Vagina (tissue), 2 donors: Measurements from ENCODE around the gene ZNF37A.

Source experiments
- POLR2A ChIP-seq, 2 donors: fragments of 450-650 bp; IDR thresholded peaks; one replicate each; pipeline ENCODE4 v1.6.1; 2017; ENCODE audit warnings: antibody characterized with exemption in 2 of 2, mild to moderate bottlenecking in 2 of 2, moderate library complexity in 2 of 2
- TF ChIP-seq, protein P1 (sequence below), 3 experiments: fragments of 450-650 bp in 2 of 3; fragments of 200-600 bp in 1 of 3; sonication (generic) in 1 of 3; IDR thresholded peaks; one replicate each; pipeline ENCODE4 v1.5.1; 2017 to 2019; ENCODE audit warnings: antibody characterized with exemption in 3 of 3, mild to moderate bottlenecking in 2 of 3, moderate library complexity in 2 of 3

DNA sequence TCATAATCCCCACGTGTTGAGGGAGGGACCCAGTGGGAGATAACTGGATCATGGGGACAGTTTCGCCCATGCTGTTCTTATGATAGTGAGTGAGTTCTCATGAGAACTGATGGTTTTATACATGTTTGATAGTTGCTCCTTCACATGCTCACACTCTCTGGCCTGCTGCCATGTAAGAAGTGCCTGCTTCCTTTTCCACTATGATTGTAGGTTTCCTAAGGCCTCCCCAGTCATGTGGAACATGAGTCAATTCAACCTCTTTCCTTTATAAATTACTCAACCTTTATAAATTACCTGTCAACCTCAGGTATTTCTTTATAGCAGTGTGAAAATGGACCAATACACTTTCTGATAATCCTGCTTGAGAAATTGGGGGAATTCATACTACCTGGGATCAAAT, 80.2 kb downstream of the ZNF37A start:
- TF ChIP-seq, protein P1, sequence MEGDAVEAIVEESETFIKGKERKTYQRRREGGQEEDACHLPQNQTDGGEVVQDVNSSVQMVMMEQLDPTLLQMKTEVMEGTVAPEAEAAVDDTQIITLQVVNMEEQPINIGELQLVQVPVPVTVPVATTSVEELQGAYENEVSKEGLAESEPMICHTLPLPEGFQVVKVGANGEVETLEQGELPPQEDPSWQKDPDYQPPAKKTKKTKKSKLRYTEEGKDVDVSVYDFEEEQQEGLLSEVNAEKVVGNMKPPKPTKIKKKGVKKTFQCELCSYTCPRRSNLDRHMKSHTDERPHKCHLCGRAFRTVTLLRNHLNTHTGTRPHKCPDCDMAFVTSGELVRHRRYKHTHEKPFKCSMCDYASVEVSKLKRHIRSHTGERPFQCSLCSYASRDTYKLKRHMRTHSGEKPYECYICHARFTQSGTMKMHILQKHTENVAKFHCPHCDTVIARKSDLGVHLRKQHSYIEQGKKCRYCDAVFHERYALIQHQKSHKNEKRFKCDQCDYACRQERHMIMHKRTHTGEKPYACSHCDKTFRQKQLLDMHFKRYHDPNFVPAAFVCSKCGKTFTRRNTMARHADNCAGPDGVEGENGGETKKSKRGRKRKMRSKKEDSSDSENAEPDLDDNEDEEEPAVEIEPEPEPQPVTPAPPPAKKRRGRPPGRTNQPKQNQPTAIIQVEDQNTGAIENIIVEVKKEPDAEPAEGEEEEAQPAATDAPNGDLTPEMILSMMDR (IDR thresholded peaks at IDR 0.05): no peak
- no peak for TF ChIP-seq POLR2A (IDR thresholded peaks at IDR 0.05)
